ENCODE measurements around the gene NTN5.

The NTN5 gene

DNA sequence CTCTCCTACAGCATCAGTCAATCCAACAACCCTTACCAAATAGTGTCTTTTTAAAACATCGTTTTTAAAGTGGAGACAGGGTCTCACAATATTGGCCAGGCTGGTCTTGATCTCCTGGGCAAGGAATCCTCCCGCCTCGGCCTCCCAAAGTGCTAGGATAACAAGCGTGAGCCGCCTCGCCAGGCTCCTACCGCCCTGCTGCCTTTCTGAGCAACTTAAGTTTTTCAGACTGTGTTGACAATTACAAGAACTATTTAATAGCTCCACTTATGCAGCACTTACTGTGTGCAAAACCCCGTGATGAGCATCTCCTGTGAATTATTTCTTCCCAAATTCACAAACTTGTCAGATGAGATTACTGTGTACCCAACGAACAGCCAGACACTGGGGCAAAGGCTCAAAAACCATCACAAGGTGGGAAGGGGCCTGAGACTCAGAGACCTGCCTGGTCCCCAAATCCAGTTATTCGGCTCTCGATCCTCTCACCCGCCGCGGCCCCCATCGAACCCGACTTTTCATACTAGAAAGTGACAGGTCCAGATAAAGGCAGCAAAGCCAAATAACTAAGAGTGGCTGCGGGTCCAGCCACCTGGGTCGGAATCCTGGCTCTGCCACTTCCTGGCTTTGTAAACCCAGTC, 54.4 kb downstream of the NTN5 start:
- Histone ChIP-seq H3K4me3 (ENCODE audit: extremely low read depth, insufficient read depth, low read length, poor library complexity, severe bottlenecking) (peak overlapping the region; percentile 100), H3K9me3 (ENCODE audit: control insufficient read depth, low read length) (no peaks in the 10 kb centered on the region), H3K36me3 (ENCODE audit: control insufficient read depth, insufficient read depth, low read length) (peaks cover 44% of the 10 kb centered on the region), H3K27ac (ENCODE audit: low read depth, low read length, severe bottlenecking) (peak overlapping the region; percentile 94), H3K4me1 (ENCODE audit: control insufficient read depth, insufficient read depth, low read length, poor library complexity, severe bottlenecking) (peaks cover 31% of the 10 kb centered on the region)
- WGBS, 2 experiments (ENCODE audit: insufficient coverage in 2 of 2), result 2 to 3% methylated on average over 16 to 18 of the region's 18 CpGs

DNA sequence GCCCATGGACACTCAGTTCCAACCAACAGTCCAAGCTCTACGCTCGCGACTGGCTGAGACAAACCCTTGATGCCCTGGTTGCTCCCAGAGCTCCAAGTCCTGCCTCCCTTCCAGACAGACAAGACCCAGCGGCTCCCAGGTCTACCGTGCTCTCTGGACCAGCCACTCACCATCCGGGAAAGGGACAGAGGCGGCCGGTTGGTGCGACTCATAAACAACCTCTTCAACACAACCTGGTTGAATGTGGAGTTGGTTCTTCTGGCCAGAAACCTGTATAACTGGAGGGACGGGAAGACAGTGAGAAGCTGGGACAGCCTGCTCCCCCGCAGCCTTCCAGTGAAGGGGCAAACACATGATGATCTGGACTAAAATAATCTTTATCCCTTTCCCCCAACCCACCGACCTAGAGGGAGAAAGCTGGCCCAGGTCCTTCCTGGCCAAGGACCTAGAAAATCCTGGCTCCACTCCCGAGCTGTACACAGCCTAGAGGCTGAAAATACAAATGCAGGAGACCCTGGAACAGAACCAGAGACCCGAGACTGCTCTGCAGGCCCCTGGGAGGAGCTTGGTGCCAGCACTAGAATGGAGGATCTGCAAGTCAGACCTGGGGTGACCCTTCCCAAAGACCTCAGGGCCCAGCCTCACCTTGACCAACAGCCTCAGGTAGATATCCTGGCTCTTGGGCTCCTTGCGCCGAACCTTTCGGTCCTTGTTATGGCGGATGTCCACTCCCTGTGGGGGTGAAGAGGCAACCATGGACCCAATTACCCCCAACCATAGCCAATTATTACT, 55.5 kb downstream of the NTN5 start:
- peak overlapping the region; percentile 100 for H3K4me3 ChIP-seq (ENCODE audit: extremely low read depth, insufficient read depth, low read length, poor library complexity, severe bottlenecking)
- H3K9me3 ChIP-seq (ENCODE audit: control insufficient read depth, low read length), result no peaks in the 10 kb centered on the region
- H3K4me1 ChIP-seq (ENCODE audit: control insufficient read depth, insufficient read depth, low read length, poor library complexity, severe bottlenecking), result peaks cover 31% of the 10 kb centered on the region
- H3K27ac ChIP-seq (ENCODE audit: low read depth, low read length, severe bottlenecking), result peak overlapping the region; percentile 49
- 90 to 92% methylated on average over 12 to 14 of the region's 18 CpGs for WGBS, 2 experiments (ENCODE audit: insufficient coverage in 2 of 2)
- H3K36me3 ChIP-seq (ENCODE audit: control insufficient read depth, insufficient read depth, low read length), result peaks cover 44% of the 10 kb centered on the region

DNA sequence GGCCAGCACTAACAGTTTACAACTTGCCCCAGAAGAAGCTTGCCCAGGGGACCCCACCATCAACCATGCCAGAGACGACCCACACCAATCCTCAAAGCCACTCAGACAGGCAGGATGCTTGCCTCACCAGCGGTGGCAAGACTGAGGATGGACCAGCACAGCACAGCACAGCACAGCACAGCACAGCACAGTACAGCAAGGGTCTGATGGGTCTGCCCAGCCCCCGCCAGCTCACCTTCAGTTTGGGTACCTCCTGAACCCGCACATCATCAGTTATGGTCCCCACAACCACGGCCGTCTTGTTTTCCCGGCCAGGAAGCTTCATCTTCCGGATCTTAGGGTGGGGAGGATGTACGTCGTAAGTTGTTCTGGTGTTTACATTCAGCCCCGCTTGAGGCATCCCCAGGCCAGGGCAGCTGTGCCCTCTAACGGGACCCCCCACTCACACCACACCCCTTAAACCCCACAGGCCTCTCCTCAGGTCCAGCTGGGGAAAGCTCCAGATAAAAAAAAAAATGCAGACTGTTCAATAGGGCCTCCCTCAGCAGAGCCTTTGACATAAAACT, 56.2 kb downstream of the NTN5 start:
- H3K4me3 ChIP-seq (ENCODE audit: extremely low read depth, insufficient read depth, low read length, poor library complexity, severe bottlenecking), result peak overlapping the region; percentile 100
- H3K9me3 ChIP-seq (ENCODE audit: control insufficient read depth, low read length), result no peaks in the 10 kb centered on the region
- peaks cover 31% of the 10 kb centered on the region for H3K4me1 ChIP-seq (ENCODE audit: control insufficient read depth, insufficient read depth, low read length, poor library complexity, severe bottlenecking)
- H3K27ac ChIP-seq (ENCODE audit: low read depth, low read length, severe bottlenecking), result no peak overlapping the region
- H3K36me3 ChIP-seq (ENCODE audit: control insufficient read depth, insufficient read depth, low read length), result peaks cover 44% of the 10 kb centered on the region
- 92 to 97% methylated on average over 6 to 10 of the region's 12 CpGs for WGBS, 2 experiments (ENCODE audit: insufficient coverage in 2 of 2)

DNA sequence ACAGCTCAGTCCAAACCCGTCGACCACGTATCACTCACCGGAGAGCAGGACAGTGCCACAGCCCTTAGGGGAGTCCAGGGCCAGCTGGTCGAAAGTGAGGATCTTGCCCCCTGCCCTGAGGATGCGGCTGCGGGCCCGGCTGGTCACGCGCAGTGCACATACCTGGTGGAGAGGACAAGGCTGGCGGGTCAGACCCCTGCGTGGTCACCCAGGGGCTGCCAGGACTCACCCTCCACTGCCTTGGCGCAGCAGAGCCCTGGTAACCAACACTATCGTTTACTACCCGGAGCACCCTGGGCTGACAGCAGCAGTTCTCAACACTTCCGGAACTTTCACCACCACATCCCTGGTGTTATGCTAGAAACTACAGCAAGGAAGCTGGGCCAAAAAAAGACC, 56.8 kb downstream of the NTN5 start:
- peaks cover 44% of the 10 kb centered on the region for H3K36me3 ChIP-seq (ENCODE audit: control insufficient read depth, insufficient read depth, low read length)
- H3K27ac ChIP-seq (ENCODE audit: low read depth, low read length, severe bottlenecking), result peak overlapping the region; percentile 16
- H3K4me1 ChIP-seq (ENCODE audit: control insufficient read depth, insufficient read depth, low read length, poor library complexity, severe bottlenecking), result peaks cover 31% of the 10 kb centered on the region
- no peak overlapping the region for H3K4me3 ChIP-seq (ENCODE audit: extremely low read depth, insufficient read depth, low read length, poor library complexity, severe bottlenecking)
- 96% methylated on average over 10 to 15 of the region's 16 CpGs for WGBS, 2 experiments (ENCODE audit: insufficient coverage in 2 of 2)
- no peaks in the 10 kb centered on the region for H3K9me3 ChIP-seq (ENCODE audit: control insufficient read depth, low read length)

DNA sequence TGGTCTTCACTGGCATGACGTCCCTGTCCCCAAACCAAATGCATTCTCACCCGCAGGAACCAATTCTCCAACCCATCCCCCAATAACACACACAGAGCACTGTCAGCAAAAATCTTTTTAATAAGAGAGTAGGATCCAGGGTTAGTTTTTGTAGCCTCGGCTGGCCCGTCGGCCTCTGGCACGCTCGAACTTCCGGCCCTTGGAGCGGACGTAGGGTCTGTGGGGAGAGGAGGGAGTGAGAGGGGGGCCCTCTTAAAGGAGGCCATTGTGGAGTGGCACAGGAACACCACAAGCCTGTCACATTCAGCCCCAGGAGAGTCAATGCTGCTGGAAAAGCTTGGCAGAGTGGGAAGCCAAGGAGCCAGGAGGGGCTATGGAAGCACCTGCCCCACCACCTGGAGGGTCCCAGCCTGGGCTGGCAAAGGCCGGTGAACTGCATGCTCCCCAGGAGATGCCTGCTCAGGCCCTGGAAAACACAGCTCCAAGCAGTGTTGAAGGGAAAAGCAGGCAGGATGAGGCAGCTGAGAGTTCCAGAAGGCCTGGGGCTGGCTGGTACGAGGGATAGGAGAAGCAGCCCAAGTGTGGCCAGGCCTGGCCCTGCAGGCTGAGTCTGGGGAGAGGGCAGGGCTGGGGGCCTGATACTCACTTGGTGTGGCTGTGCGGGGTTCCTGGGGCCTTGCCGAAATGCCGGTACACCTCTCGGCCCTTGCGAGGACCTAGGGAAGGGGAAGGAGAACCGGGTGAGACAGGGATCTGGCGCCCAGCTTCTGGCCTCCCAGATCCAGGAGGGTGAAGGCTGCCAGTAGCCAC, 57.4 kb downstream of the NTN5 start:
- Histone ChIP-seq H3K4me3 (ENCODE audit: extremely low read depth, insufficient read depth, low read length, poor library complexity, severe bottlenecking) (no peak overlapping the region), H3K27ac (ENCODE audit: low read depth, low read length, severe bottlenecking) (peak overlapping the region; percentile 43), H3K9me3 (ENCODE audit: control insufficient read depth, low read length) (no peaks in the 10 kb centered on the region), H3K36me3 (ENCODE audit: control insufficient read depth, insufficient read depth, low read length) (peaks cover 44% of the 10 kb centered on the region), H3K4me1 (ENCODE audit: control insufficient read depth, insufficient read depth, low read length, poor library complexity, severe bottlenecking) (peaks cover 31% of the 10 kb centered on the region)
- 87 to 96% methylated on average over 7 to 16 of the region's 19 CpGs for WGBS, 2 experiments (ENCODE audit: insufficient coverage in 2 of 2)

DNA sequence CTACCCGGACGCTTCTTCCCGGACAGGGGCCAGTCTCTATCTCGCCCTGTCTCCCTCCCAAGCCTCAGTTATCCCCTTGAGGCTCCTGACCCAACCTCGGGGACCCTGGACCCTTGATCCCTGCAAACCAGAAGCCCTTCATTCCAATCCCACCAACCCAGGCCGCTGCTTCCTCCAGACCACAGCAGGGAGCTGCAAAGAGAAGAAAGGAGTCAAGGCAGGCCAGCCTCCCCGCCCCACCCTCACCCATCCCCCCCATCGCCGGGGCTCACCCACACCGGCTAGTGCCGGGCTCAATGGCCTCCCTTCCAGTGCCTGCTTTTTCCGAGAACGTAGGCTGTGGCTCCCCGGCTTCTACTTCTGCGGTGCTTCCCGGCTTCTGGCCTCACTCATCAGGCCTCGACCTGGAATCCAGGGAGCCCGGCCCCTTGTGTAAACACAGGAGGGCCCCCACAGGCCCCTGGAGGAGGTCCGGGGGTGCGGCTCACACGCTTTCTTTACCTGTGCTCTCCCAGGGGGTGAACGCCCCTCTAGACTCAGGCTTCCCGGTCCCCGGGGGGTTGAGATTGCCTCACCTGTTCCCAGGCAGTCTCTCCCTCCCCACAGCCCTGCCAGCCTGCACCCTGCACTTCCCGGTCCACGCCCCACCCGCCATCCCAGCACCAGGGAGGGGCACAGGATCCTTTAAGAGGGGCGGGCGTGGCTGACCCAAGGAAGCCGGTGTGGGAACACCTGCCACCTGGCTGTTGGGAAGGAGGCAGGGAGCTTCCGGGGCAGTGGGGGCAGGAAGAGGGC, 58.2 kb downstream of the NTN5 start, which contains the start of gene FAM83E:
Gene FAM83E, minus strand, starts transcription at position 641 of the 795 bp plus-strand sequence. CDS start 1,704 bp downstream, outside the sequence.
- Histone ChIP-seq H3K4me3 (ENCODE audit: extremely low read depth, insufficient read depth, low read length, poor library complexity, severe bottlenecking) (no peak within 1 kb of the TSS), H3K9me3 (ENCODE audit: control insufficient read depth, low read length) (no peaks in the 10 kb centered on the region), H3K4me1 (ENCODE audit: control insufficient read depth, insufficient read depth, low read length, poor library complexity, severe bottlenecking) (peaks cover 31% of the 10 kb centered on the region), H3K27ac (ENCODE audit: low read depth, low read length, severe bottlenecking) (peak within 1 kb of the TSS; percentile 43), H3K36me3 (ENCODE audit: control insufficient read depth, insufficient read depth, low read length) (peaks cover 44% of the 10 kb centered on the region)
- 44 to 56% methylated on average over 18 to 23 of the region's 31 CpGs for WGBS, 2 experiments (ENCODE audit: insufficient coverage in 2 of 2)

DNA sequence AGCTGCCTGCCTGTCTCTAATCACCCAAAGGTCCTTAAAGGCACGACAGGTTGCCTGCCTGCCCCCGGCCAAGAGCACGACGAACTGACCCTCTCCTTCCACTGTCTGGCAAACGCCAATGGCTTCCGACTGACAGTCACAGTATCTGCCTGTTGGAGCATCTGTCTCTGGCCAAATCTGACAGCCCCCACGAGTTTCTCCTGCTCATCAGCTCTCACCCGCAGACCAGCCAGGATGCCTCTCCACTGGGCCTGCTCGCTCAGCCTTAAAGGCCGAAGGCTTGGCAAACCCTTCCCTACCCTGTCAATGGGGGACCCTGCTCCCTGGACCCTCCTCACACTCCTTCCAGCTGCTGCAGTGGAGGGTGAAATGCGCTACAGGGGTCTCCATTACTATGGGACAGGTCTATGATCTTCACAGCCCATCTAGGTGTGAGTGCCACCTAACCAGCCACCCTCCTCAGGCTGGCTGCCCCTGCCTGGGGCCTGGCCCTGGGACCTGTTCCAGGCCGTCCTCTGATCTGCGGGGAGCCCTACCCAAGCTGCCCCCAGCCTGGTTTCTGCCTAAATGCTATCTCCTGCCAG, 58.9 kb downstream of the NTN5 start:
- peak overlapping the region; percentile 43 for H3K27ac ChIP-seq (ENCODE audit: low read depth, low read length, severe bottlenecking)
- H3K4me1 ChIP-seq (ENCODE audit: control insufficient read depth, insufficient read depth, low read length, poor library complexity, severe bottlenecking), result peaks cover 31% of the 10 kb centered on the region
- H3K4me3 ChIP-seq (ENCODE audit: extremely low read depth, insufficient read depth, low read length, poor library complexity, severe bottlenecking), result no peak overlapping the region
- peaks cover 44% of the 10 kb centered on the region for H3K36me3 ChIP-seq (ENCODE audit: control insufficient read depth, insufficient read depth, low read length)
- H3K9me3 ChIP-seq (ENCODE audit: control insufficient read depth, low read length), result no peaks in the 10 kb centered on the region
- 91 to 93% methylated on average over 11 to 13 of the region's 13 CpGs for WGBS, 2 experiments (ENCODE audit: insufficient coverage in 2 of 2)

DNA sequence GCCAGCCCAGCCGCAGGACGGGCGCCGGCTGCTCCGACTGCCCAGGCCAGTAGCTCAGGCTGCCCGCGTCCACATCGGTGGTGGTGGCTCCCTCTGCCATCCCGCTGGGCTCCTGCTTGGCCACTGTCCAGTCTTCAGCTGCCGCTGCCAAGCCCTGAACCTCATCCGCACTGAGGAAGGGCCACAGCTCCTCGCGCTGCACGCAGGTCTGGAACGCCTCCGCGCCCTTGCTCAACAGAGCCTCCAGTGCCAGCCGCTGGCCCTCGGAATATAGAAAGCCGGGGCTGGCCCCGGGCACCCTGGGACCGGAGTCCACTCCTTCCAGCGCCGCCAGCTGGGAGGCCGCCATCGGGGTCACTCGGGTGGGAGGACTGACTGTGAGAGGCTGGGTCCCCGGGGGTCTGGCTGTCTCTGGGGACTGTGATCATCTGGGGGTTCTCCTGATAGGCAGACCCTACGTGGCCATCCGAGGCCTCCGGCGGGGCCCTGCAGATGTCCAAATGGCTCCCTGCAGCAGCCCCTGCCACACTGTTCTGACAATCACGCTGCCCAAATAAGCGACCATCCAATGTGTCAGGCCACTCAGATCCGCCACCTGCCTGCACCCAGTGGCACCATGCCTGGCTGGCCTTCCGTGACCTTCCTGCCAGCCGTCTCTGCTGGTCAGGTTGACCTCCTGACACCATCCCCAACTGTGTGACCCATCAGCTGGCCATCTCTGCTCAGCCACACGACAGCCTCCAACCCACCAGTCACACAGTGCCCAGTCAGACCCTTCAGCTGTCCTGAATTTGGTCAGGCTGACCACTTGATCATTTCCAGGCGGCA, 59.6 kb downstream of the NTN5 start:
- Histone ChIP-seq H3K9me3 (ENCODE audit: control insufficient read depth, low read length) (no peaks in the 10 kb centered on the region), H3K4me3 (ENCODE audit: extremely low read depth, insufficient read depth, low read length, poor library complexity, severe bottlenecking) (no peak overlapping the region), H3K4me1 (ENCODE audit: control insufficient read depth, insufficient read depth, low read length, poor library complexity, severe bottlenecking) (peaks cover 31% of the 10 kb centered on the region), H3K36me3 (ENCODE audit: control insufficient read depth, insufficient read depth, low read length) (peaks cover 40% of the 10 kb centered on the region), H3K27ac (ENCODE audit: low read depth, low read length, severe bottlenecking) (no peak overlapping the region)
- 95 to 96% methylated on average over 34 to 39 of the region's 39 CpGs for WGBS, 2 experiments (ENCODE audit: insufficient coverage in 2 of 2)

DNA sequence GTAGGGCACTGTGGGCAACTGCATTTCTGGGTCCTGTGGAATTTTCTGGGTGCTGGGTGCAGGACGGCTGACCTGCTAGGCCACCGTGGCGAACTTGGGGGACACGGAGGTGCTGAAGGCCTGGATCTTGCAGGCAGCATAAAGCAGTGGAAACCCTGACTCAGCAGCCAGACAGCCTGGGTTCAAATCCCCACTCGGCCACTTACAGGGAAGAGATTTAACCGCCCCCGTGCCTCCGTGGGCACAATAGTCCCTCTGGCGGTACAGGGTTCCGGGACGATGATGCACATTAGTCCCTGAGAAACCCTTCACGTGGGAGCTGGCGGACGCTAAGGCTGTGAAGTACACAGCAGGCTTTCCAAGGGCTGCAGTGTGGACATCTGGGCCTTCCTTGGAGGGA, 60.9 kb downstream of the NTN5 start:
- 96 to 97% methylated on average over 14 of the region's 14 CpGs for WGBS, 2 experiments (ENCODE audit: insufficient coverage in 2 of 2)
- H3K9me3 ChIP-seq (ENCODE audit: control insufficient read depth, low read length), result no peaks in the 10 kb centered on the region

More for the DNA sequence above, 60.9 kb downstream of the NTN5 start:
- H3K27ac ChIP-seq (ENCODE audit: low read depth, low read length, severe bottlenecking), result no peak overlapping the region
- H3K4me1 ChIP-seq (ENCODE audit: control insufficient read depth, insufficient read depth, low read length, poor library complexity, severe bottlenecking), result peaks cover 22% of the 10 kb centered on the region
- peaks cover 26% of the 10 kb centered on the region for H3K36me3 ChIP-seq (ENCODE audit: control insufficient read depth, insufficient read depth, low read length)
- no peak overlapping the region for H3K4me3 ChIP-seq (ENCODE audit: extremely low read depth, insufficient read depth, low read length, poor library complexity, severe bottlenecking)
